ENCODE results near the gene KIAA1755. TPM values are rescaled to one million over a fixed set of nuclear protein-coding genes. Genes with fewer than 3 reads are reported as not detected.

KIAA1755 gene
- total RNA-seq, 2 donors from 2014 or later, result 0.78 to 0.99 TPM

DNA sequence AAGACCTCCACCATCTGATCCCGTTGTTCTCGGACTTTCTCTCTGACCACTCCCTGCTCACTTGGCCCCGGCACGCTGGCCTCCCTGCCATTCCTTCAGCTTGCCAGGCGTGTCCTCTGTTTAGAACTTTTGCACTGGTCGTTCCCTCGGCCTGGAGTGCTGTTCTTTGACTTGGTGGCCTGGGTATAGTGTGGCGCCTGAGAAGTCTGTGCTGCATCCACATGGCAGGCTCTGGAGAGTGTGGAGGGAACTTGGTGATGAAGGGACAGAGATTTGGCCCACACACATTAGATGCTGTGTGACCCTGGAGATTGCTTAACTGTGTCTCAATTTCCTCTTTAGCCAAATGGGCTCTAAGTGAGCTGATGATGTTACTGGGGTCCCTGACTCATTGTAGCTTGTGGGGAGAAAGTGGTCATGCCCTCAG, 82.5 kb downstream of the KIAA1755 start:
- 67 to 72% methylated on average over 8 of the region's 8 CpGs for WGBS, 2 donors
- Histone ChIP-seq H3K9me3 (no peaks in the 10 kb centered on the region), H3K27ac (no peak overlapping the region), H3K4me1 (no peaks in the 10 kb centered on the region), H3K36me3 (replicated peaks in 1 of 2; ENCODE audit: insufficient read depth in 1 of 2, low read depth in 2 of 2) (no peaks in the 10 kb centered on the region), H3K27me3 (no peaks in the 10 kb centered on the region), H3K4me3 (no peak overlapping the region)
- TF ChIP-seq, protein P1, sequence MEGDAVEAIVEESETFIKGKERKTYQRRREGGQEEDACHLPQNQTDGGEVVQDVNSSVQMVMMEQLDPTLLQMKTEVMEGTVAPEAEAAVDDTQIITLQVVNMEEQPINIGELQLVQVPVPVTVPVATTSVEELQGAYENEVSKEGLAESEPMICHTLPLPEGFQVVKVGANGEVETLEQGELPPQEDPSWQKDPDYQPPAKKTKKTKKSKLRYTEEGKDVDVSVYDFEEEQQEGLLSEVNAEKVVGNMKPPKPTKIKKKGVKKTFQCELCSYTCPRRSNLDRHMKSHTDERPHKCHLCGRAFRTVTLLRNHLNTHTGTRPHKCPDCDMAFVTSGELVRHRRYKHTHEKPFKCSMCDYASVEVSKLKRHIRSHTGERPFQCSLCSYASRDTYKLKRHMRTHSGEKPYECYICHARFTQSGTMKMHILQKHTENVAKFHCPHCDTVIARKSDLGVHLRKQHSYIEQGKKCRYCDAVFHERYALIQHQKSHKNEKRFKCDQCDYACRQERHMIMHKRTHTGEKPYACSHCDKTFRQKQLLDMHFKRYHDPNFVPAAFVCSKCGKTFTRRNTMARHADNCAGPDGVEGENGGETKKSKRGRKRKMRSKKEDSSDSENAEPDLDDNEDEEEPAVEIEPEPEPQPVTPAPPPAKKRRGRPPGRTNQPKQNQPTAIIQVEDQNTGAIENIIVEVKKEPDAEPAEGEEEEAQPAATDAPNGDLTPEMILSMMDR (IDR thresholded peaks at IDR 0.05), result no peak
- no peak for TF ChIP-seq POLR2A (IDR thresholded peaks at IDR 0.05)
- intact Hi-C loops (cut with DNase I), result no loop called here
- DNase-seq (no peak), ATAC-seq (no peak)

DNA sequence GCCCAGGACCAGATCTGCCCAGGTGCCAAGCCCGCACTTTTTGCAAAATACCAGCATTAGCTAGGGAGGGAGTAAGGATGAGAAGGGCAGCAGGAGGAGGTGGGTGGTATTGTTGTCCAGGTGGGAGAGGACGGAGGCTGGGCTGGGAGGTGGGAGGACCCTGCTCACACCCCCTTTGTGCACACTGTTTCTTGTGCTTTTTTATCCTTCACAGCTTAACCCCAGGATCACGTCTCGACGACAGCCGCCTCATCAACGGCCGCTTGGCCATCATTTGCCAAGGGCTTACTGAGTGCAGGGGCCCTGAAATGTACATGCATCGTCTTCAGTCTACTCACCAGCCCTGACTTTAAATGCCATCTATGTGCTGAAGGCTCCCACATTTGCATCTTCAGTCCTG, 83.3 kb downstream of the KIAA1755 start:
- Histone ChIP-seq H3K4me1 (no peaks in the 10 kb centered on the region), H3K27me3 (no peaks in the 10 kb centered on the region), H3K36me3 (replicated peaks in 1 of 2; ENCODE audit: insufficient read depth in 1 of 2, low read depth in 2 of 2) (no peaks in the 10 kb centered on the region), H3K9me3 (no peaks in the 10 kb centered on the region), H3K4me3 (no peak overlapping the region), H3K27ac (no peak overlapping the region)
- intact Hi-C loops (cut with DNase I), result no loop called here
- WGBS, 2 donors, result 65% methylated on average over 9 of the region's 9 CpGs
- DNase-seq (no peak), ATAC-seq (no peak)
- TF ChIP-seq, protein P1 (IDR thresholded peaks at IDR 0.05), result no peak
- no peak for TF ChIP-seq POLR2A (IDR thresholded peaks at IDR 0.05)

DNA sequence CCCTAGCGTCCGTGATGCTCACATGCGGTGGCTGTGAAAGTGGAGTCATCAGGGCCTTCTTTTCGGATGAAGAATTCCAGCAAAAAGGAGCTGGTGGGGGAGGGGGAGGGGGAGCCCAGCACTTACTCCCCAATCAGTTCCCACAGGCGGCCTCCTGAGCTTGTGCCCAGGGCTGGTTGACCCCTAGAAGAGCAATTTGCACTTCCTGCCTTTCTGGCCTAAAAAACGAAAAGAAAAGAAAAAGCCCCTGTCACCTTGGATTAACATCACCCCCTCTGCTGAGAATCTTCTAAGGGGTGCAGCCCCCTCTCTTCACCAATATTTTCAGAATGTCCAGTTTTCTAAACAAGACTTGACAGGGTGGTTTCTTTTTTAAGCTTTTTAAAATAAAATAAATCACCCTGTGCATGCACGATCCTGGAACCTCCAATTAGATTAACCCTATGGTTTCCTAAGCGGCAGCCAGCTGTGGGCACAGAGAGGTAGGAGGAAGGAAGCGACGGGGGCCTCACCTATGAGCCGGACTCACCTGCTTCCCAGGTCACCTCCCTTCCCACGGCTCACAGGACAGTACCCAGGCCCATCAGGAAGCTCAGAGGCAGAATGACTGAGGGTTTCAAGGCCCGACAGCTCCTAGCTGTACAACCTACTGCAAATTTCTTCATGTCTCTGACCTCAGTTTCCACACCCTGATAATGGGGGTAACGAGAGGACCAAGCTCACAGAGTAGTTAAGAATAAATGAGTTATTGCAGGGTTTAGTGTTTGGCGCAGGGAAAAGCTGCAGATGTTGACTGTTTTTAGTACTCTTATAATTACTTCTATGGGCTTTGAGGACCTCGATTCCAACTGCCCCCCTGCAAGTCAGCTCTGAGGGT, 85.0 kb downstream of the KIAA1755 start:
- ATAC-seq, result no peak
- Histone ChIP-seq H3K27ac (no peak overlapping the region), H3K36me3 (replicated peaks in 1 of 2; ENCODE audit: insufficient read depth in 1 of 2, low read depth in 2 of 2) (no peaks in the 10 kb centered on the region), H3K4me1 (no peaks in the 10 kb centered on the region), H3K9me3 (no peaks in the 10 kb centered on the region), H3K27me3 (no peaks in the 10 kb centered on the region), H3K4me3 (no peak overlapping the region)
- WGBS, 2 donors, result 53 to 57% methylated on average over 16 of the region's 16 CpGs
- intact Hi-C loops (cut with DNase I), result no loop called here
- no peak for DNase-seq
- TF ChIP-seq POLR2A (IDR thresholded peaks at IDR 0.05), result no peak
- TF ChIP-seq, protein P1 (IDR thresholded peaks at IDR 0.05), result no peak

DNA sequence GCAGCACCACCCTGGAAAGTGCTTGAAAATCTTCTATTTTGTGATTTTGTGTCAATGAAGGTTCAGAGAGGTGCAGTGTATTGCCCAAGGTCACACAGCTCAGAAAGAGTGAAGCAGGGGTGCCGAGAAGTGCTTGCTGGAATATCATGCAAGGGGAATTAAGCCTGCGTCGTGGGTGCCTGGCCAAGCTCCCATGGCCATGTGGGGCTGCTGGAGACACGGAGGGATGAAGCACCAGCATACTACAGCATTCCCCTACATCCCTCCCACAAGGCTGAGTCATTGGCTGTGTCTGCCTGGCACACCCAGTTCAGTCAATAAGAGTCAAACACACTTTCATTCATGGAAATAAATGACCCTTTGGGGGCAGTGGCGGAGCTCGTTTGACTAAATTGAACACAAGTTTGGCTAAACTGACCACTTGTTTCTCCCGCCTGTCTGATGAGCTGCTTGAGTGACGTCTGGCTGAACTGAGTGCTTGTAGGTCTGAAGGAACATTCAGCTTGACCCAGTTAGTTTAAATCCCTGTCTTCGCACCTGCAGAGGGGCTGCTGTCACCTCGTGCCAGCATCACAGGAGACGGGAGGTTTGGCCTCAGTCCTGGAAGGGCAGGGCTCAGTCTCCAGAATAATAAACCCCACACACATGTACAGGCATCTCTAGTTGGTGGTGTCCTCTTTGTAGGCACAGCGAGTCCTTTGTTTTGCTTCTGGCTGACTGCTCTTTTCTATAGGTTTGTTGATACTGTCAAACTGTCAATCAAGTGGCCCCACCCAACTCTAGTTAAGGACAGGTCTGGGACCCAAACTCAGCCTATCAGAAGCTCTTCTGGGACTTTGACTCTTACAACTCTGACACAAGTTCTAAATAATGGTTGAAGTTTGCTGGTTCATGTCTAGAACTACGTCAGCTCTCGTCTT, 87.0 kb downstream of the KIAA1755 start:
- no peak for TF ChIP-seq POLR2A (IDR thresholded peaks at IDR 0.05)
- TF ChIP-seq, protein P1 (IDR thresholded peaks at IDR 0.05), result no peak
- Histone ChIP-seq H3K9me3 (no peaks in the 10 kb centered on the region), H3K4me3 (no peak overlapping the region), H3K36me3 (replicated peaks in 1 of 2; ENCODE audit: insufficient read depth in 1 of 2, low read depth in 2 of 2) (no peaks in the 10 kb centered on the region), H3K4me1 (no peaks in the 10 kb centered on the region), H3K27ac (no peak overlapping the region), H3K27me3 (no peaks in the 10 kb centered on the region)
- 29 to 34% methylated on average over 7 to 14 of the region's 14 CpGs for WGBS, 2 donors
- DNase-seq (peak in 1 of 4 donors; percentile 47), ATAC-seq (peak; percentile 39)
- intact Hi-C loops (cut with DNase I), result no loop called here

Data from body of pancreas (tissue), 4 donors.